Neural cell (in vitro differentiated cells): ENCODE data around the gene SH3PXD2A. TPM values are rescaled to one million over a fixed set of nuclear protein-coding genes. Genes with fewer than 3 reads are reported as not detected.

ENCODE experiments used
- H2AFZ ChIP-seq: fragments of 200-600, 300-800 bp; sonication (generic), shearing (Covaris generic); 2 replicates; pipeline ENCODE4 v1.6.0; 2014; ENCODE audit warnings: low read depth, mild to moderate bottlenecking, antibody characterized with exemption, low read length, moderate library complexity
- H3F3A ChIP-seq: fragments of 200-600 bp; shearing (Covaris generic); 2 replicates; pipeline ENCODE4 v1.6.1; 2016; ENCODE audit warnings: mild to moderate bottlenecking, moderate library complexity, mixed read lengths, antibody characterized with exemption, low read length; ENCODE audit not compliant: insufficient read depth, poor library complexity, severe bottlenecking
- H3K27ac ChIP-seq: fragments of 200-600, 300-800 bp; sonication (generic), shearing (Covaris generic); 2 replicates; pipeline ENCODE4 v1.5.1; 2014; ENCODE audit warnings: mild to moderate bottlenecking, low read length, moderate library complexity
- H3K27me3 ChIP-seq: fragments of 300-800, 200-600 bp; sonication (generic), shearing (Covaris generic); 2 replicates; pipeline ENCODE4 v1.6.0; 2014; ENCODE audit warnings: mild to moderate bottlenecking, low read depth, low read length, moderate library complexity; ENCODE audit not compliant: insufficient read depth
- H3K36me3 ChIP-seq: fragments of 300-800, 200-600 bp; sonication (generic), shearing (Covaris generic); 2 replicates; pipeline ENCODE4 v1.5.1; 2014; ENCODE audit warnings: mild to moderate bottlenecking, antibody characterized with exemption, low read length, moderate library complexity; ENCODE audit not compliant: insufficient read depth
- H3K4me2 ChIP-seq: fragments of 300-800, 200-600 bp; sonication (generic), shearing (Covaris generic); 2 replicates; pipeline ENCODE4 v1.6.0; 2014; ENCODE audit warnings: mild to moderate bottlenecking, low read length
- H3K4me3 ChIP-seq: fragments of 300-800, 200-600 bp; sonication (generic), shearing (Covaris generic); 2 replicates; pipeline ENCODE4 v1.5.1; 2014; ENCODE audit warnings: mild to moderate bottlenecking, low read length, moderate library complexity
- H3K79me2 ChIP-seq: fragments of 200-600 bp; shearing (Covaris generic); replicated peaks from 2 replicates; pipeline ENCODE4 v1.6.0; 2014; ENCODE audit warnings: mild to moderate bottlenecking, low read length, moderate library complexity; ENCODE audit not compliant: insufficient read depth
- H3K9ac ChIP-seq: fragments of 300-800, 200-600 bp; sonication (generic), shearing (Covaris generic); 2 replicates; pipeline ENCODE4 v1.6.1; 2016; ENCODE audit warnings: mild to moderate bottlenecking, low read length, mixed read lengths
- H3K9me2 ChIP-seq: fragments of 200-600 bp; shearing (Covaris generic); 2 replicates; pipeline ENCODE4 v1.6.1; 2016; ENCODE audit warnings: mild to moderate bottlenecking, low read length, mixed read lengths; ENCODE audit not compliant: insufficient read depth
- H3K9me3 ChIP-seq: fragments of 200-600, 300-800 bp; sonication (generic), shearing (Covaris generic); 2 replicates; pipeline ENCODE4 v1.6.1; 2016; ENCODE audit warnings: mild to moderate bottlenecking, mixed run types, low read length, moderate library complexity, mixed read lengths
- H4K20me1 ChIP-seq: fragments of 200-600 bp; shearing (Covaris generic); 2 replicates; pipeline ENCODE4 v1.6.1; 2016; ENCODE audit warnings: mild to moderate bottlenecking, mixed run types; ENCODE audit not compliant: insufficient read depth
- CTCF ChIP-seq: fragments of 450-650 bp; IDR thresholded peaks from 2 replicates; pipeline ENCODE4 v1.5.1; 2014; ENCODE audit warnings: antibody characterized with exemption, mild to moderate bottlenecking, moderate library complexity; ENCODE audit not compliant: poor library complexity, severe bottlenecking
- EP300 ChIP-seq: fragments of 450-650 bp; conservative IDR thresholded peaks from 2 replicates; pipeline ENCODE4 v1.6.1; 2014; ENCODE audit warnings: antibody characterized with exemption, mild to moderate bottlenecking, moderate library complexity; ENCODE audit not compliant: poor library complexity, severe bottlenecking
- EZH2 ChIP-seq: fragments of 200-600, 300-800 bp; shearing (Covaris generic), sonication (generic); IDR thresholded peaks from 2 replicates; pipeline ENCODE4 v1.6.1; 2014; ENCODE audit warnings: antibody characterized with exemption, low read length, borderline replicate concordance, mild to moderate bottlenecking; ENCODE audit not compliant: insufficient read depth, poor library complexity, severe bottlenecking
- MXI1 ChIP-seq: fragments of 450-650 bp; conservative IDR thresholded peaks from 2 replicates; pipeline ENCODE4 v1.6.1; 2014; ENCODE audit warnings: antibody characterized with exemption, mild to moderate bottlenecking; ENCODE audit not compliant: poor library complexity, severe bottlenecking
- POLR2AphosphoS5 ChIP-seq: IDR thresholded peaks from 2 replicates; pipeline ENCODE4 v1.6.1; 2012
- RAD21 ChIP-seq: fragments of 450-650 bp; conservative IDR thresholded peaks from 2 replicates; pipeline ENCODE4 v1.6.1; 2014; ENCODE audit warnings: antibody characterized with exemption, mild to moderate bottlenecking, moderate library complexity
- SMC3 ChIP-seq: fragments of 450-650 bp; conservative IDR thresholded peaks from 2 replicates; pipeline ENCODE4 v1.6.1; 2014; ENCODE audit warnings: antibody characterized with exemption, mild to moderate bottlenecking, moderate library complexity; ENCODE audit not compliant: poor library complexity
- TAF1 ChIP-seq: IDR thresholded peaks from 2 replicates; pipeline ENCODE4 v1.6.1; 2012; ENCODE audit warnings: low read depth
- polyA plus RNA-seq: library from polyadenylated mRNA; depleted of rRNA; stranded (reverse); fragments of >200 nt; gene quantifications from 2 replicates; pipeline ENCODE4 v1.2.3, GENCODE V29; 2014
- TF ChIP-seq, protein P1 (sequence below): IDR thresholded peaks from 2 replicates; pipeline ENCODE4 v1.6.1; 2012; ENCODE audit warnings: borderline replicate concordance

Gene SH3PXD2A
- polyA plus RNA-seq, 1 donor from 2014 or later = 5.2 TPM

DNA sequence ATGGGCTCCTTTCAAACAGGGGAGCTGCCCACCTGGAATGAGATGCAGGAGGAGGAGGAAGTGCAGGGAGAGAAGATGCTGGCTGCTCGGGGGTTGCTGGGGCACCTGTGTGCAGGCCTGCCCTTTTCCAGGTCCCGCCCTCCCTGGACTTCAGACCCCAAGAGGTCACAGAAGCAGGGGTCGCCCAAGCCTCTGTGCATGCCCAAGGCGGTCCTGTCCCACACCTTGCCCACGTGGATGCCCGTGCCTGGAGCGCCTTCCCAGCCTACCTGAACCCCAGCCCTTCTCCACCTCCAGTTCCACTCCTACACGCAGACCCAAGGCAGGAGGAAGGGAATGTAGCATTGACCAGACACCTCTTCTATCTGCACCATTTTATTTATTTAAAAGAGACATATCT lies 71.3 kb downstream of the SH3PXD2A start:
- no peaks in the 10 kb centered on the region for H3K9me3 ChIP-seq
- no peaks in the 10 kb centered on the region for H4K20me1 ChIP-seq
- H3K4me3 ChIP-seq = no peak overlapping the region
- H3K36me3 ChIP-seq = no peaks in the 10 kb centered on the region
- H3K27me3 ChIP-seq = no peaks in the 10 kb centered on the region
- no peaks in the 10 kb centered on the region for H3K9me2 ChIP-seq
- no peak overlapping the region for H3K27ac ChIP-seq
- H3K4me2 ChIP-seq = no peak overlapping the region
- no peak overlapping the region for H3K9ac ChIP-seq
- no peaks in the 10 kb centered on the region for H3K79me2 ChIP-seq
- no peak overlapping the region for H2AFZ ChIP-seq
- no peaks in the 10 kb centered on the region for H3F3A ChIP-seq
- TF ChIP-seq EZH2 (no peak), CTCF (no peak), MXI1 (no peak), EP300 (no peak), RAD21 (no peak), SMC3 (no peak), POLR2AphosphoS5 (no peak), TAF1 (no peak)
- TF ChIP-seq, protein P1, sequence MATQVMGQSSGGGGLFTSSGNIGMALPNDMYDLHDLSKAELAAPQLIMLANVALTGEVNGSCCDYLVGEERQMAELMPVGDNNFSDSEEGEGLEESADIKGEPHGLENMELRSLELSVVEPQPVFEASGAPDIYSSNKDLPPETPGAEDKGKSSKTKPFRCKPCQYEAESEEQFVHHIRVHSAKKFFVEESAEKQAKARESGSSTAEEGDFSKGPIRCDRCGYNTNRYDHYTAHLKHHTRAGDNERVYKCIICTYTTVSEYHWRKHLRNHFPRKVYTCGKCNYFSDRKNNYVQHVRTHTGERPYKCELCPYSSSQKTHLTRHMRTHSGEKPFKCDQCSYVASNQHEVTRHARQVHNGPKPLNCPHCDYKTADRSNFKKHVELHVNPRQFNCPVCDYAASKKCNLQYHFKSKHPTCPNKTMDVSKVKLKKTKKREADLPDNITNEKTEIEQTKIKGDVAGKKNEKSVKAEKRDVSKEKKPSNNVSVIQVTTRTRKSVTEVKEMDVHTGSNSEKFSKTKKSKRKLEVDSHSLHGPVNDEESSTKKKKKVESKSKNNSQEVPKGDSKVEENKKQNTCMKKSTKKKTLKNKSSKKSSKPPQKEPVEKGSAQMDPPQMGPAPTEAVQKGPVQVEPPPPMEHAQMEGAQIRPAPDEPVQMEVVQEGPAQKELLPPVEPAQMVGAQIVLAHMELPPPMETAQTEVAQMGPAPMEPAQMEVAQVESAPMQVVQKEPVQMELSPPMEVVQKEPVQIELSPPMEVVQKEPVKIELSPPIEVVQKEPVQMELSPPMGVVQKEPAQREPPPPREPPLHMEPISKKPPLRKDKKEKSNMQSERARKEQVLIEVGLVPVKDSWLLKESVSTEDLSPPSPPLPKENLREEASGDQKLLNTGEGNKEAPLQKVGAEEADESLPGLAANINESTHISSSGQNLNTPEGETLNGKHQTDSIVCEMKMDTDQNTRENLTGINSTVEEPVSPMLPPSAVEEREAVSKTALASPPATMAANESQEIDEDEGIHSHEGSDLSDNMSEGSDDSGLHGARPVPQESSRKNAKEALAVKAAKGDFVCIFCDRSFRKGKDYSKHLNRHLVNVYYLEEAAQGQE = no peak

GRCh38 chr10:103783681-103784080 lies 71.7 kb downstream of the SH3PXD2A start:
- H3K9ac ChIP-seq = no peak overlapping the region
- H3K9me3 ChIP-seq = no peaks in the 10 kb centered on the region
- no peaks in the 10 kb centered on the region for H3K27me3 ChIP-seq
- H4K20me1 ChIP-seq = no peaks in the 10 kb centered on the region
- no peak overlapping the region for H2AFZ ChIP-seq
- no peaks in the 10 kb centered on the region for H3K79me2 ChIP-seq
- no peak overlapping the region for H3K4me2 ChIP-seq
- no peaks in the 10 kb centered on the region for H3F3A ChIP-seq
- H3K27ac ChIP-seq = no peak overlapping the region
- H3K9me2 ChIP-seq = no peaks in the 10 kb centered on the region
- no peak overlapping the region for H3K4me3 ChIP-seq
- no peak for TF ChIP-seq EP300
- TF ChIP-seq POLR2AphosphoS5 = no peak
- TF ChIP-seq SMC3 = no peak
- TF ChIP-seq EZH2 = no peak
- H3K36me3 ChIP-seq = no peaks in the 10 kb centered on the region
